NCI-H524 (cell line): ENCODE measurements around the gene FCHO2.
A peak's percentile ranks its signal among the peaks of the same experiment; 100 is the strongest.

Experiments used
- DNase-seq, 2 experiments: peaks; one replicate each; lab custom pipeline; 2025; lab: John Stamatoyannopoulos, UW

Gene FCHO2

GRCh38 chr5:73135429-73136054 lies 179.7 kb downstream of the FCHO2 start:
- peak in 1 of 2 experiments; percentile 18 for DNase-seq

GRCh38 chr5:73136055-73136562 lies 180.3 kb downstream of the FCHO2 start:
- DNase-seq = no peak

- DNase-seq = no peak
Observed at GRCh38 chr5:73137563-73138530, 182.0 kb downstream of the FCHO2 start.

GRCh38 chr5:73139485-73139884 lies 183.6 kb downstream of the FCHO2 start:
- DNase-seq = no peak
